Measurements from ENCODE around the gene CTH. TPM values are rescaled to one million over a fixed set of nuclear protein-coding genes. Genes with fewer than 3 reads are reported as not detected.

Gene CTH
- polyA plus RNA-seq, 1 of the 3 experiments (the other 2 are of a cell fraction), result 3.9 TPM

GRCh38 chr1:70426154-70427131 is 15.4 kb downstream of the CTH start:
- Histone ChIP-seq H3K4me3 (ENCODE audit: low read depth in 2 of 2, low read length in 1 of 2) (no peak overlapping the region), H3K36me3 (replicated peaks in 1 of 2; ENCODE audit: control insufficient read depth in 1 of 2, insufficient read depth in 2 of 2, low read length in 1 of 2) (peaks cover 0 to 6% of the 10 kb centered on the region in 2 experiments), H3K9ac (no peak overlapping the region), H4K20me1 (ENCODE audit: insufficient read depth) (no peaks in the 10 kb centered on the region), H3K4me1 (ENCODE audit: control insufficient read depth in 1 of 2, insufficient read depth in 2 of 2, low read depth in 1 of 2, low read length in 1 of 2) (peaks cover 2 to 13% of the 10 kb centered on the region in 2 experiments; a peak in 2 of 4 replicates), H3K9me3 (no peaks in the 10 kb centered on the region), H3K27me3 (ENCODE audit: insufficient read depth) (no peaks in the 10 kb centered on the region), H3K27ac (ENCODE audit: low read depth in 2 of 2, low read length in 1 of 2) (no peak overlapping the region), H3F3A (replicated peaks; ENCODE audit: insufficient read depth) (no peaks in the 10 kb centered on the region), H2AFZ (ENCODE audit: low read depth) (no peak overlapping the region), H3K4me2 (no peak overlapping the region), H3K79me2 (ENCODE audit: insufficient read depth) (no peaks in the 10 kb centered on the region), H3K9me2 (no peaks in the 10 kb centered on the region)
- WGBS (ENCODE audit: low lambda C conversion rate), result 67% methylated on average over 7 of the region's 7 CpGs
- ChIA-PET CTCF (interaction anchor here (0.9 kb wide), 2 partner anchors 14 to 83 kb away, joined by 3 read pairs; no protein-coding TSS in a partner anchor), POLR2A (no interaction called here)
- DNase-seq, result no peak
- no peak for TF ChIP-seq TAF1 (IDR thresholded peaks at IDR 0.05; ENCODE audit: borderline replicate concordance, low read depth, low read length)
- TF ChIP-seq GABPA (IDR thresholded peaks at IDR 0.05; ENCODE audit: low read depth), result no peak
- no peak for TF ChIP-seq FOXJ3 (CRISPR knock-in tag; IDR thresholded peaks at IDR 0.05)
- 0 out of 2 replicates have a peak, but pooled peaks have one; percentile 26 for TF ChIP-seq NFIC (IDR thresholded peaks at IDR 0.05; ENCODE audit: borderline replicate concordance)
- TF ChIP-seq RXRA (IDR thresholded peaks at IDR 0.05; ENCODE audit: borderline replicate concordance, low read depth), result no peak
- TF ChIP-seq USF1 (IDR thresholded peaks at IDR 0.05; ENCODE audit: borderline replicate concordance, low read depth), result no peak
- TF ChIP-seq POLR2AphosphoS5 (IDR thresholded peaks at IDR 0.05; ENCODE audit: low read depth, low read length), result no peak
- TF ChIP-seq REST (IDR thresholded peaks at IDR 0.05; ENCODE audit: low read depth, low read length), result no peak
- TF ChIP-seq EZH2phosphoT487 (IDR thresholded peaks at IDR 0.05; ENCODE audit: borderline replicate concordance, low read depth), result no peak

- H3K4me2 ChIP-seq, result no peak overlapping the region
- no peaks in the 10 kb centered on the region for H3K79me2 ChIP-seq (ENCODE audit: insufficient read depth)
- H3K36me3 ChIP-seq (replicated peaks in 1 of 2; ENCODE audit: control insufficient read depth in 1 of 2, insufficient read depth in 2 of 2, low read length in 1 of 2), result peaks cover 0 to 8% of the 10 kb centered on the region in 2 experiments
- no peak for DNase-seq
- H3K9me2 ChIP-seq, result no peaks in the 10 kb centered on the region
- no peak overlapping the region for H3K27ac ChIP-seq (ENCODE audit: low read depth in 2 of 2, low read length in 1 of 2)
- peaks cover 2 to 13% of the 10 kb centered on the region in 2 experiments; a peak in 2 of 4 replicates for H3K4me1 ChIP-seq (ENCODE audit: control insufficient read depth in 1 of 2, insufficient read depth in 2 of 2, low read depth in 1 of 2, low read length in 1 of 2)
- no peaks in the 10 kb centered on the region for H3K27me3 ChIP-seq (ENCODE audit: insufficient read depth)
- H4K20me1 ChIP-seq (ENCODE audit: insufficient read depth), result no peaks in the 10 kb centered on the region
- peak; percentile 59; the same call in 1 of the 2 replicates for TF ChIP-seq TCF12 (IDR thresholded peaks at IDR 0.05)
- TF ChIP-seq MXI1 (IDR thresholded peaks at IDR 0.05; ENCODE audit: low read depth, low read length), result no peak
- no peak overlapping the region for H2AFZ ChIP-seq (ENCODE audit: low read depth)
- no peaks in the 10 kb centered on the region for H3K9me3 ChIP-seq
- H3K4me3 ChIP-seq (ENCODE audit: low read depth in 2 of 2, low read length in 1 of 2), result no peak overlapping the region
- no peaks in the 10 kb centered on the region for H3F3A ChIP-seq (replicated peaks; ENCODE audit: insufficient read depth)
- CTCF ChIA-PET, result interaction anchor here (1.5 kb wide), 1 partner anchor 15 kb away, joined by 3 read pairs; no protein-coding TSS in a partner anchor
- 77% methylated on average over 3 of the region's 3 CpGs for WGBS (ENCODE audit: low lambda C conversion rate)
- POLR2A ChIA-PET, result no interaction called here
- H3K9ac ChIP-seq, result no peak overlapping the region
These were observed 16.9 kb downstream of the CTH start for GRCh38 chr1:70427976-70428375.

All from SK-N-SH (cell line).